ENCODE results near the gene ANXA7.

DNA sequence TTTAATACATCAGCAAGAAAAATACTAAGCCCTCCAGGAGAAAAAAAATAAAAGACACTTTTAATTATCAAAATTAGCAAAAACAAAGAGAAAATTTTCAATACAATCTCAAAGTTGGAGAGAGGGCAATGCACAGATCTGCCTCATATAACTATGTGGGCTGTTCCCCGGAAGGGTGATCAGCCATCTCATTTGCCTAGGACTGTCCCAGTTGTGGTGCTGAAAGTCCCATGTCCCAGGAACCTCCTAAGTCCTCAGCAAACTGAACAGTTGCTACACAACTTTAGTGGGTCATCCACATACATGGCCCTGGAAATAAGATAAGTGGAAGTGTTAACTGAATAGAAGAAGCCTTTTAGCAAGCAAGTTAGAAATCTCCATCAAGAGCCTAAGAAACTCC, 69.6 kb downstream of the ANXA7 start:
- TF ChIP-seq, protein P1, sequence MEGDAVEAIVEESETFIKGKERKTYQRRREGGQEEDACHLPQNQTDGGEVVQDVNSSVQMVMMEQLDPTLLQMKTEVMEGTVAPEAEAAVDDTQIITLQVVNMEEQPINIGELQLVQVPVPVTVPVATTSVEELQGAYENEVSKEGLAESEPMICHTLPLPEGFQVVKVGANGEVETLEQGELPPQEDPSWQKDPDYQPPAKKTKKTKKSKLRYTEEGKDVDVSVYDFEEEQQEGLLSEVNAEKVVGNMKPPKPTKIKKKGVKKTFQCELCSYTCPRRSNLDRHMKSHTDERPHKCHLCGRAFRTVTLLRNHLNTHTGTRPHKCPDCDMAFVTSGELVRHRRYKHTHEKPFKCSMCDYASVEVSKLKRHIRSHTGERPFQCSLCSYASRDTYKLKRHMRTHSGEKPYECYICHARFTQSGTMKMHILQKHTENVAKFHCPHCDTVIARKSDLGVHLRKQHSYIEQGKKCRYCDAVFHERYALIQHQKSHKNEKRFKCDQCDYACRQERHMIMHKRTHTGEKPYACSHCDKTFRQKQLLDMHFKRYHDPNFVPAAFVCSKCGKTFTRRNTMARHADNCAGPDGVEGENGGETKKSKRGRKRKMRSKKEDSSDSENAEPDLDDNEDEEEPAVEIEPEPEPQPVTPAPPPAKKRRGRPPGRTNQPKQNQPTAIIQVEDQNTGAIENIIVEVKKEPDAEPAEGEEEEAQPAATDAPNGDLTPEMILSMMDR (conservative IDR thresholded peaks at IDR 0.05; ENCODE audit: low read length) = no peak
- TF ChIP-seq EZH2phosphoT487 (IDR thresholded peaks at IDR 0.05; ENCODE audit: borderline replicate concordance) = no peak

Measured in Loucy (cell line).